HG02678 (cell line): ENCODE results near the gene MAP3K4.

Experiments used
- ATAC-seq: cut with Tn5 transposase; IDR thresholded peaks from one replicate; pipeline ENCODE4 v1.9.1; 2021; ENCODE audit warnings: mild to moderate bottlenecking, moderate library complexity; ENCODE audit not compliant: unreplicated experiment

The MAP3K4 gene

DNA sequence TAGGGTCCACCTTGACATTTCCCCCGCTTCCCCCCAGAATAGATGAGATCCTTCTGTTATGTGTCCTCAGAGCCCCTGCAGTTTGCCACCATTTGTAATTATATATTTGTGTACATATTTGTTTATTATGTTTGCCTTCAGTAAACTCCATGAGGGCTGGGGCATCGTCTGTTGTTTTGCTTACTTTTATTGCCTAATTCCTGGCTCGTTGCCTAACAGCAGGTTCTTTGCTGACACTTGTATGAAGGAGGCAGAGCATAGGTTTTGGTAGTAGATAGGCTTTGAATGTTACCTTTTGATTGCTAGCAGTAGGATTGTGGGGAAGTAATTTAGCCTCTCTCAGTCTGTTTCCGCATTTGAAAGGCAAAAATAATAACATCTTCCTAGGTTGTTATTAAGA lies 9.9 kb downstream of the MAP3K4 start:
- ATAC-seq: no peak

DNA sequence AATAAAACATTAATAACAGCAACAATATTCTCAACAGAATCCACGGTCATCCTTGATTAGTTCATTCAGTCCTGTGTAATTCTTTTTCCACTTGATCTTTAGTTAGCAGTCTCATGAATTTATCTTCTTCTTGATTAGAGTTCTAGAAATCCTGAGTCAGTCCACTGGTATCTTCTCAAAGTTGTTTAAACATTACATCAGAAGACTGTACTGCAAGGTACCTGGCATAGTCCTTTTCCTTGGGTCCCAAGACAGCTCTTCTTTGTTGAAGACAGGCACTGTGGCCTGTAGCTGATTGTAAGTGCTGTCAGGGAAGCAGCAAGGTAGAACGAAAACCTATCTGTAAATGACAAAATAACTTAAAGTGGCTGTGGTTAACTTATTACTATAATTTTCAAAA lies 11.8 kb downstream of the MAP3K4 start:
- ATAC-seq: no peak

GRCh38 chr6:161008245-161008644 lies 16.7 kb downstream of the MAP3K4 start:
- no peak for ATAC-seq

DNA sequence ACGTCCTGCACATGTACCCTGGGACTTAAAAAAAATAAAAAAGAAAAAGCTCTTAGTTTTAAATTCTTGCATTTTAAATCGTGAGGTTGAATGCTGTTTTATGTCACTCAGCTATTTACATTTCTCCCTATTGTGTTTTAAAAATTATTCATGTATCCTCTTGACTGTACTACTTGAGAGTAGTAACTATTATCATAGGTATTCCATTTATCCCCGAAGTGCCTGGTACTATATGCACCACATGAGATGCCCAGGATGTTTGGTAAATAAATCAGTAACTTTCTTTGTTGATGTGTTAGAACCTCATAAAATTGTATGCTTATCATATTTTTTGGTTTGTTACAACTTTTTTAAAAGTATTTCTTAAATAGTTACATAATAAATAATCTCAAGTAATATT lies 18.4 kb downstream of the MAP3K4 start:
- no peak for ATAC-seq

GRCh38 chr6:161010418-161010817 lies 18.8 kb downstream of the MAP3K4 start:
- no peak for ATAC-seq

GRCh38 chr6:161011492-161012480 lies 20.2 kb downstream of the MAP3K4 start:
- no peak for ATAC-seq

DNA sequence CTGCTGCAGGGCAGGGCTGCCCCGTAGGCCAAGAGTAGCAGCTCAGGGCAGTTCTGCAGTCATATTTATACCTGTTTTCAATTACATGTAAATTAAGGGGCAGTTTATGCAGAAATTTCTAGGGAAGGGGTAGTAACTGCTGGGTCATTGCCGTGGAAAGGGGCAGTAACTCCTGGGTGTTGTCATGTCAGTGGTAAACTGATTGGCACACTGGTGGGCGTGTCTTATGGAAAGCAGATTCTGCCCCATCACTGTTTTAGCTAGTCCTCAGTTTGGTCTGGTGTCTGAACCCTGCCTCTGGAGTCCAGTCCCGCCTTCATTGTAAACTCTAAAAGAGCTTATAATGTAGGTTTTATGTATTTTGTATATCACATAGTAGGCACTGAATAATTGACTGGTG lies 22.1 kb downstream of the MAP3K4 start:
- no peak for ATAC-seq

- no peak for ATAC-seq
Measured at GRCh38 chr6:161017766-161018564, 26.4 kb downstream of the MAP3K4 start.

- ATAC-seq: no peak
Measured at GRCh38 chr6:161019324-161019839, 27.8 kb downstream of the MAP3K4 start.

GRCh38 chr6:161021543-161021942 lies 30.0 kb downstream of the MAP3K4 start:
- ATAC-seq: no peak

DNA sequence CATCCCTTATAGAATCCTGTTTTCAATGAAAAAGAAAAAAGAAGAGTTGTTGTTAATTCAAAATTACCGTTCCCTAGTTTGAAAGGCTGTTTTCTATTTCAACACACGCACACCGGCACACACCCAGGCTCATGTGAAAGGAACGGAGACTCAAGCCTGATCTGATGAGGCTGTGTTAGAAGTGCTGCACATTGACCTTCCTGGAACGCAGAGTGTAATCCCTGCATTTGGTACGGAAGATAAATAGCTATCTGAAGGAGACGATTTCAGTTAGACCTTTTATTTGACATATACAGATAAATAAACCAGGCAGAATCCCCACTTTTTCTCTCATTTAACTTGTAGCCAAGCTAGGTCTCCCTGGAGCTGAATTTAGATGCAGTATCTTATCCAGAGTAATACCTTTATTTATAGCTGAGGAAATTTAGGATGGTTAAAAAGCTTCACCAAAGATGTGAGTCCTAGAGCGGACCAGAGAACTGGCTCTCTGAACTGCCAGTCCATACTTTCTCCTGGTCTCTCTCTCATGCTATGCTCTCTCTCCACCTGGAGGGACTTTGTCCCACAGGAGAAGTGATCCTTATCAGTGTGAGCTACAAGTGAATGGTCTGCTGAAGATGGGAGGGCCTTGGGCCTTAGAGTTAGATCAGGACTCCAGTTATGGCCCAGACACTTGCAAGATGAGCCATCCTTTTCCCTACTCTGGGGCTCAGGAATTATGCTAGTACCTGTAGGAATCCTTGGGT lies 30.6 kb downstream of the MAP3K4 start:
- no peak for ATAC-seq

DNA sequence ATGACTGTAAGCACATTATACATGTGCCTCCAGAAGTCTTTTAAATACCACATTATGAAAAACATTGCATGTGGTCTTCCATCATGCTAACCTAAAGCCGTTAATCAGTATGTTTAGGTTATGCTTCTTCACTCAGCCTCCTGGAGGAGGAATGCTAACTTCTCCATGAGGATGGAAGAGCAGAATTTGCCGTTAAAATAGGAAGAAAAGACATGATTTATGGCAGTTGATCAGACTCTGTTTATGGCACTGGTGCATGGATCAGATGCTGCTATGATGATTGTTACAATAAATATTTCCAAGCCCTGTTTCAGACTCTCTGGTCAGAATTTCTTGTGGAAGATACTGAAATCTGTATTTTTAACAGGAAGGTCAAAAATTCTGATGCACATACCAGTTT lies 31.7 kb downstream of the MAP3K4 start:
- ATAC-seq: no peak

DNA sequence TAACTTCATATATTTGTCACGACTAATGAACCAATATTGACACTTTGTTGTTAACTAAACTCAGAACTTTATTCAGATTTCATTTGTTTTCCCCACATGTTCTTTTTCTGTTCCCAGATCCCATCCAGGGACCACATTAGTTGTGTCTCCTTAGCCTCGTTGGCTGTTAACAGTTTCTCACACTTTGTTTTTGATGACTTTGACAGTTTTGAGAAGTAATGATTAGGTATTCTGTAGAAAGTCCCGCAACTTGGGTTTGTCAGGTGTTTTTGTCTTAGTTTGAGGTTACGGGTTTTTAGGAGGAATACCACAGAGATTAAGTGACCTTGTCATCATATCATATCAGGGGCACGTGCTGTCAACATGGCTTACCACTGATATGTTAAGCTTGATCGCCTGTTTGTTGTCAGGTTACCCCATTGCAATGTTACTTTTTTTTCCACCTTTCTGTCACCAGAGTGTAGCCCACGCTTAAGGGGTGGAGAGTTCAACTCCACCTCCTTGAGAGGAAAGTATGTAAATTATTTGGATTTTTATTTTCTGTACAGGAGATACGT lies 32.9 kb downstream of the MAP3K4 start:
- ATAC-seq: no peak

DNA sequence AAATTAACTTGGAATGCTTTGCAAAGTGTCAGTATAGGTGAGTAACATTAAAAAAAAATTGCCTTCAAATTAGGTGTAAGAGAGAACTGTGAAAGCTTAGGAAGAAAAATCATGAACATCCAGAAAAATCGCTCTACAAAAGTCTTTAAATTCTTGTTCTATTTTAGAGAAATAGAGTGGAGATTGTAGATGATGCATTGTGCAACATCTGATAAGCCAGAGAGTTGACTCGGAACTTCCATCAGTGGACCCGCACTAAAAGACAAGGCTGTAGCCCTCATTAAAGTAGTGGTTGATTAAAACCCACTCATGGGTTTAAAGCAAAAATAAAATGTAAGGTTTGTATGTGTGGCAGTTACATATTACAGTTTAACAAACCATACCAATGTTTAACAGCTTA lies 35.8 kb downstream of the MAP3K4 start:
- ATAC-seq: no peak

DNA sequence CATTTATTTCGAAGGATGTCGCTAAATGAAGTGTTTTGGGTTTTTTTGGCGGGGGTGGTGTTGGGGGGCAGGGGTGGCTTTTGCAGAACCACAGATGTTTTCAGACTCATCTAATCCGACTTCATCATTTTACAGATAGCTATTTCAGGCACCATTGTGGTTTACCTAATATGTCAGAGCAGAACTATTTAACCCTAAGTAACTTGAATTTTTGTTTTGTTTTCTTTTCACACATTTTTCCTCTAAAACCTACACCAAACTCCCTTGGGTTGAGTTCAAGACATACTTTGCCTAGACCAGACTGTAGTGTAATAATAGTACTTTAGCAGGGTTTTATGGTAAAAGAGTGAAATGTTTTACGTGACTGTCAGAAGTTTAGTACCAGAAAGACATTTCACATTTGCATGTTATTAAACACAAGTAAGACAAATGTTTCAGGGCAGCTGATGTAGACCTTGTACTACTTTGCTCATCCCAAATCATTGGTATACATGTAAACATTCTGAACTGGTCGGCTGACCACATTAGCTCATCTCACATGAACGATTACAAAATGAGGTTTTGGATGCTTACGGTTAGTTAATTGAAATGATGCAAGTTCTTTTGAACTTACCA lies 37.7 kb downstream of the MAP3K4 start:
- peak; percentile 78 for ATAC-seq

DNA sequence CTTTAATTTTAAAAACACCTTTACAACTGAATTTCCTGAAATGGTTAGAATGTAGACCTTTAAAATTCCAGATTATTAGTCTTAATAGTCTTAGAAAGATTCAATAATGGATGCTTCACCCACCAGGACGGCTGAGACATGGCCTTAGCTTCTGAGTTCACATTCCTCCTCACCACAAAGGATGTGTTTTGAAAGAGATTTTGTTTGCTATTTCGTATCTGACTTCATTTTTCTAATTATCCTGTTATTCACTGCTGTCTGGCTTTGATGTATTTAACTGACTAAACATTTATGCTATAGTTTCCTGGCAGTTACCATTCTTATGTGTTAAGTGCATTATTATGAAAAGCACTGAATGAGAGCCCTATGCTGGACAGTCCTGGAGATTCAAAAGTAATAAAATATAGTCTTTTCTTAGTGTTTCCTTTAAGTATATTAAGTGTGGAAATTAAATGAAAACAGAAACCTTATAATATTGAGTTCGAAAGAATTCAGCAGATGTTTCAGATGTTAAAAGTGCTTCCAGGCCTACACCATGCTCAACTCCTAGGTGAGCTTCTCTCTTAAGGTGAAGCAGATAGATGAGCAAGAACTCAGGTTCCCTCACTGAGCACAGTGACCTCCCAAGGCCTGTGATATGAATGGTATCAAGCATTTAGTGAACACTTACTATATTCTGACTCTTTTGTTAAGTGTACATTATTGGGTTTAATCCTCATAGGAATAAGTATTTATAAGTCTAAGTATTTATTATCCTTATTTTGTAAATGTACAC lies 40.3 kb downstream of the MAP3K4 start:
- no peak for ATAC-seq

- no peak for ATAC-seq
Measured at GRCh38 chr6:161033667-161034066, 42.1 kb downstream of the MAP3K4 start.

DNA sequence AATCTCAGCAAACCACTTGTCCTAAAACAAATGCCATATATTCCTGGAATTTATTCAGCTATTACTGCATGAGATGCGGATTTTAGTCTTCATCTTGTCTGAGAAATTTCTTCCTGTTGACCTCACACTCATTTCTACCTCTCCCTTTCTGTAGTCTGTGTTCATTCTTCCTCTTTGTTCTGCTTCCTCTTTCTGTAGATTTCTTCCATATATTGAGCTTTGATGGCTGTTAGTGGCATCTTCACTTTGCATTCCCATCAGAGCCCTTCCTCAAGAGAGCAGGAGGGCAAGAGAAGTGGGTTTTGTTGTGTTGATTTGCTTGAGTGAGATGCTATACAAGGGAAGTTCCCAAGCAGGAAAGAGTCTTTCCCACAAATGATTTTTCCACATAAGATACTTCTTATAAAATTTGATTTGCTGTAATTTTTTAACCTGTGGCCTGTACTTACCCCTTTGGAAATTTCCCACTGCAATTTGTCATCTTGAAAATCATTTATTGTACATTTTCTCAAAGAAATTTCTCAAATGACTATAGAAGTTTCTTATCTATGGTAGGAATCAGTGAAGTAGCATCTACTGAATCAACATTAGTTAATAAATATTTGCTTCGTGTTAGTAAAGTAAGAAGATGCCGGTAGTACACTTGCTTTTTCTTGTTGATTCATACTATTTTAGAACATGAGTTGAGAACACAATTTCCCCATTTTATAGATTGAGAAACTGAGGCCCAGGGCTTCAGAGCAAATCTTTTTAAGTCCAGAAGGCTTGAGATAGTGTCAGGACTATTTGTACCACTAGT lies 43.8 kb downstream of the MAP3K4 start:
- ATAC-seq: peak; percentile 42

GRCh38 chr6:161035981-161036263 lies 44.4 kb downstream of the MAP3K4 start:
- no peak for ATAC-seq
